K562 (cell line): ENCODE data around the gene C1orf50.
"Not testable (repeated sequence)": the region's sequence is repeated elsewhere in the genome, so short reads cannot be mapped to it uniquely, and the experiment has no call there.

Source experiments
- EGR1 ChIP-seq: fragments of 450-650 bp; conservative IDR thresholded peaks from 2 replicates; pipeline ENCODE4 v1.6.1; 2017; ENCODE audit warnings: mild to moderate bottlenecking
- ELF1 ChIP-seq: fragments of 200-800 bp; sonication (Bioruptor generic); IDR thresholded peaks from 2 replicates; pipeline ENCODE4 v1.6.1; 2016; ENCODE audit warnings: missing genetic modification characterization, missing compliant biosample characterization
- EP300 ChIP-seq: IDR thresholded peaks from 2 replicates; pipeline ENCODE4 v1.6.1; 2012; ENCODE audit warnings: low read length, improper control_type of control experiment
- FOXK2 ChIP-seq, 2 experiments: fragments of 450-650 bp; IDR thresholded peaks in 1 of 2; conservative IDR thresholded peaks in 1 of 2; 2 replicates each; pipeline ENCODE4 v1.6.1; 2016; ENCODE audit warnings: low read depth in 2 of 2, mild to moderate bottlenecking in 1 of 2
- HMGN3 ChIP-seq: IDR thresholded peaks from 2 replicates; pipeline ENCODE4 v1.6.1; 2011; ENCODE audit warnings: borderline replicate concordance, low read depth, mild to moderate bottlenecking, mixed read lengths, low read length; ENCODE audit not compliant: insufficient read length; ENCODE audit errors: extremely low read depth
- KLF10 ChIP-seq: fragments of 250-450 bp; sonication (Bioruptor Pico); IDR thresholded peaks from 2 replicates; pipeline ENCODE4 v1.6.1; 2021; ENCODE audit warnings: matching md5 sums
- NELFE ChIP-seq: IDR thresholded peaks from 2 replicates; pipeline ENCODE4 v1.6.1; 2011; ENCODE audit warnings: mild to moderate bottlenecking; ENCODE audit not compliant: insufficient read depth, insufficient read length
- POLR2H ChIP-seq: IDR thresholded peaks from 2 replicates; pipeline ENCODE4 v1.6.1; 2016; ENCODE audit warnings: missing genetic modification characterization, low read depth, mild to moderate bottlenecking, control low read depth, missing compliant biosample characterization, moderate library complexity
- TARDBP ChIP-seq: fragments of 450-650 bp; IDR thresholded peaks from 2 replicates; pipeline ENCODE4 v1.6.1; 2016
- ZNF197 ChIP-seq: fragments of 200-800 bp; sonication (Bioruptor generic); IDR thresholded peaks from 2 replicates; pipeline ENCODE4 v1.6.1; 2016; ENCODE audit warnings: low read depth, missing genetic modification characterization, missing compliant biosample characterization
- ZNF668 ChIP-seq: fragments of 250-450 bp; sonication (Bioruptor Pico); IDR thresholded peaks from 2 replicates; pipeline ENCODE4 v1.8.0; 2022; ENCODE audit warnings: mild to moderate bottlenecking, inconsistent platforms
- ZNF76 ChIP-seq: fragments of 250-450 bp; sonication (Bioruptor Pico); IDR thresholded peaks from 2 replicates; pipeline ENCODE4 v1.4.0; 2020; ENCODE audit warnings: mild to moderate bottlenecking, moderate library complexity, borderline replicate concordance
- TF ChIP-seq, protein P1 (sequence below), 3 experiments: IDR thresholded peaks in 2 of 3; conservative IDR thresholded peaks in 1 of 3; 2 replicates each; pipeline ENCODE4 v1.5.1; 2011 to 2012; ENCODE audit warnings: low read length in 3 of 3, mild to moderate bottlenecking in 3 of 3, control low read depth in 2 of 3, improper control_type of control experiment in 1 of 3, inconsistent platforms in 1 of 3, low read depth in 1 of 3, mixed read lengths in 1 of 3, moderate library complexity in 1 of 3; ENCODE audit not compliant: insufficient read depth in 2 of 3
- TF ChIP-seq, protein P2 (sequence below): sonication (generic); formaldehyde crosslinking; IDR thresholded peaks from 2 replicates; pipeline ENCODE4 v1.9.0; 2022; ENCODE audit warnings: mild to moderate bottlenecking, missing genetic modification reagents

DNA sequence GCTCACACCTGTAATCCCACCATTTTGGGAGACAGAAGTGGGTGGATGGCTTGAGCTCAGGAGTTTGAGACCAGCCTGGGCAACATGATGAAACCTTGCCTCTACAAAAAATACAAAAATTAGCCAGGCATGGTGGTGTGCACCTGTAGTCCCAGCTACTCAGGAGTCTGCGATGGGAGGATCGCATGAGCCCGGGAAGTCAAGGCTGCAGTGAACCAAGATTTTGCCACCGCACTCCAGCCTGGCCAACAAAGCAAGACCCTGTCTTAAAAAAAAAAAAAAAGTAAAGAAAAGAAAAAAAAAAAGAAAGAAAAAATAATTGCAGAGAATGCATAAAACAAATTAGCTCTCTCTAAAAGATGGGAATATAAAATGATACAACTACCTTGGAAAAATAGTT lies 41.2 kb upstream of the C1orf50 start:
- TF ChIP-seq, protein P1, sequence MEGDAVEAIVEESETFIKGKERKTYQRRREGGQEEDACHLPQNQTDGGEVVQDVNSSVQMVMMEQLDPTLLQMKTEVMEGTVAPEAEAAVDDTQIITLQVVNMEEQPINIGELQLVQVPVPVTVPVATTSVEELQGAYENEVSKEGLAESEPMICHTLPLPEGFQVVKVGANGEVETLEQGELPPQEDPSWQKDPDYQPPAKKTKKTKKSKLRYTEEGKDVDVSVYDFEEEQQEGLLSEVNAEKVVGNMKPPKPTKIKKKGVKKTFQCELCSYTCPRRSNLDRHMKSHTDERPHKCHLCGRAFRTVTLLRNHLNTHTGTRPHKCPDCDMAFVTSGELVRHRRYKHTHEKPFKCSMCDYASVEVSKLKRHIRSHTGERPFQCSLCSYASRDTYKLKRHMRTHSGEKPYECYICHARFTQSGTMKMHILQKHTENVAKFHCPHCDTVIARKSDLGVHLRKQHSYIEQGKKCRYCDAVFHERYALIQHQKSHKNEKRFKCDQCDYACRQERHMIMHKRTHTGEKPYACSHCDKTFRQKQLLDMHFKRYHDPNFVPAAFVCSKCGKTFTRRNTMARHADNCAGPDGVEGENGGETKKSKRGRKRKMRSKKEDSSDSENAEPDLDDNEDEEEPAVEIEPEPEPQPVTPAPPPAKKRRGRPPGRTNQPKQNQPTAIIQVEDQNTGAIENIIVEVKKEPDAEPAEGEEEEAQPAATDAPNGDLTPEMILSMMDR (IDR thresholded peaks at IDR 0.05 in 2 of 3, conservative IDR thresholded peaks at IDR 0.05 in 1 of 3; ENCODE audit: insufficient read depth in 2 of 3, low read depth in 1 of 3, low read length in 3 of 3) = not testable (repeated sequence)
- not testable (repeated sequence) for TF ChIP-seq ZNF197; NELFE; EGR1; EP300; ZNF76; TARDBP; FOXK2 (conservative IDR thresholded peaks at IDR 0.05 in 1 of 2, IDR thresholded peaks at IDR 0.05 in 1 of 2; ENCODE audit: low read depth in 2 of 2); POLR2H (tag); KLF10 (CRISPR knock-in tag); ZNF668 (CRISPR knock-in tag); HMGN3; ELF1 (tag)
- TF ChIP-seq, protein P2, sequence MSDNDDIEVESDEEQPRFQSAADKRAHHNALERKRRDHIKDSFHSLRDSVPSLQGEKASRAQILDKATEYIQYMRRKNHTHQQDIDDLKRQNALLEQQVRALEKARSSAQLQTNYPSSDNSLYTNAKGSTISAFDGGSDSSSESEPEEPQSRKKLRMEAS (CRISPR knock-in tag) = not testable (repeated sequence)
